COLO829 (cell line): Measurements from ENCODE around the gene TAF1.
"Not testable (repeated sequence)": the region's sequence is repeated elsewhere in the genome, so short reads cannot be mapped to it uniquely, and the experiment has no call there.

Experiments used
- DNase-seq: peaks from one replicate; pipeline ENCODE4 v3.0.0; 2012; ENCODE audit warnings: low spot score

TAF1 gene

DNA sequence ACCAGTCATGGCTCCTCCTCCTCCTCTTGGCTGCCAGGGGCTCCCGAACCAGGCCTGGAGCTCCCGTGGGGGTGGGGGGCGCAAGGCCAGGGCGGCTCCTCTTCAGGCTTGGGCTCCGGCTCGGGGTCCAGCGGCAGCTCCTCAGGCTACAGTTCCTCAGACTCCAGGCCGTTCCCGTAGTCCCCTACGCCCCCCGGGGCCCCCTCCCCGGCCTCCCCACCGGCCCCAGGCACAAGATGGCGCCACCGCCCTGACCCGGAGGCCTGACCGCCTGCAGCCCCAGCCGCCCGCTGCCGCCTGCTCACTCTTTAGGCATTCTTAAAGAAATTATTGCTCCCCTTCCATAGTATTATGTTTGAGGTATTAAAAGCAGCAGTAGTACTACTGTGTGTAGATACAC lies 54.5 kb downstream of the TAF1 start:
- DNase-seq: no peak

DNA sequence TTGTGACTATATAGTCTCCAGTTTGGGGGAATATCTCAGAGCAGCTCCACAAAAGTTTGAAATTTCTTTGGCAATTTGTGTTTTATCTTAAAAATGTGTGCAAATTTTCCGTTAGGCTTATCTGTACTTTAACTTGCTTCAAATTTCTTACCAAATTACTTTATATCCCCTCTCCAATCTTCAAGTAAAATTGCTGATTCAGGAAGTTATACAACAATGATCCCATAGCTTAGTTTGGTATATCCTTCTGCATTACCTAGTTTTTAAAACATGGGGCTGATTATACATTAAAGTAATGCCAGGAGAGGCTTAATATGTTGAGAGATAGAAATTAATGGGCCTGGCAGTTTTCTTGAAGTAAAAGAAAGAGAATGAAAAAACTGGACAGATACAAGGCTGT lies 66.6 kb downstream of the TAF1 start:
- no peak for DNase-seq

DNA sequence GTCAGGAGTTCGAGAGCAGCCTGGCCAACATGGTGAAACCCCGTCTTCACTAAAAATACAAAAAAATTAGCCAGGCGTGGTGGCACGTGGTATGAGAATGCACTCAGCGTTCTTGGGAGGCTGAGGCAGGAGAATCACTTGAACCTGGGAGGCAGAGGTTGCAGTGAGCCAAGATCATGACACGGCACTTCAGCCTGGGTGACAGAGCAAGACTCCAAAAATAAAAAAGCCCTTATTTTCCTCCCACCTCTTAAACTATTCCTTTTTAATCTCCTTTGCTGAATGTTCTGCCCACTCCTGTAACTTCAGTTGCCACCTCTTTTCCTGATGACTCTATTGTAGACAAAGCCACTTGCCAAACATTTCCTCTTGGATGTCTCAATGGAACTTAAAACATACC lies 72.6 kb downstream of the TAF1 start:
- no peak for DNase-seq

DNA sequence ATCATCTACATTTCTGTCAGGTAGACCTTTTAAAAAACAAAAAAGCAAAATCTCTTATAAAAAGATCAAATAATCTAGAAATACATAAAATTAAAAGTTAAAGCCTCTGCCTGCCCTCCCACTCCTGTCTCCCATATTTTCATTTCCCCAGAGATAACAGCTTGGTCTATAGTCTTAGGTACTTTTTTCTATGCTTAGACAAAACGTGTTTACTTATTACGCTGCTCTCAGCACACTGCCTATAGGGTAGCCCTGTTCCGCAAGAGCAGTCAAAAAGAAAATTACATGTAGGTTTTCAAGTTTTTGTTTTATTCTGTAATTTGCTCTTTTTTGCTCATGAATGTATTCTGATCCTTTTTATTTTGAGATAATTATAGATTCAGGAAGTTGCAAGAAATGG lies 73.3 kb downstream of the TAF1 start:
- DNase-seq: no peak

DNA sequence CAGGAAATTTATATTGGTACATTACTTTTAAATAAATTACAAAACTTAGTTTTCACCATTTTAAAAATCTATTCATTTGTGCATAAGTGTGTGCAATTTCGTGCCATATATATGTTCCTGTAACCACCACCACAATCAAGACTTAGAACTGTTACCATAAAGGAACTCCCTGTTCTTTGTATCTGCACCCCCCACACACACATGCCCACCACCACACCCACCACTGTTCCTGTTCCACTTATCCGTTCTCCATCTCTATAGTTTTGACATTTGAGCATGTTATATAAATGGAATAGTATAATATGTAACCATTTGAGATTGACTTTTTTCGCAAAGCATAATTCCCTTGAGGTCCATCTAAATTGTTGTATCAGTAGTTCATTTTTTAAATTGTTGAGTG lies 73.7 kb downstream of the TAF1 start:
- DNase-seq: no peak

DNA sequence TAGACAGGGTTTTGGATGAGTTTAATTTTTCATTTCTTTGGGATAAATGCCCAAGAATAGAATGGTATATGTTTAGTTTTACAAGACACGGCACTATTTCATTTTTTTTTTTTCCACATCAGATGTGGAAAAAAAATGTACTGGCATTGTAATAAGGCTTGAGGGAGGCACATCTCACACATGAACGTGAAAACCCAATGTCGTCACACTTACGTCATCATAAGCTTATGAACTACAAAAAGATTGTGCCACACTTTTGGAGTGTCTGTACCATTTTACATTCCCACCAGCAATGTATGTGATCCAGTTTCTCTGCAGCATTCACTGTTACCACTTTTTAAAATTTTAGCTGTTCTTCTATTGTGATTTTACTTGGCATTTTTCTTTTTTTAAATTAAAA lies 74.2 kb downstream of the TAF1 start:
- DNase-seq: no peak

DNA sequence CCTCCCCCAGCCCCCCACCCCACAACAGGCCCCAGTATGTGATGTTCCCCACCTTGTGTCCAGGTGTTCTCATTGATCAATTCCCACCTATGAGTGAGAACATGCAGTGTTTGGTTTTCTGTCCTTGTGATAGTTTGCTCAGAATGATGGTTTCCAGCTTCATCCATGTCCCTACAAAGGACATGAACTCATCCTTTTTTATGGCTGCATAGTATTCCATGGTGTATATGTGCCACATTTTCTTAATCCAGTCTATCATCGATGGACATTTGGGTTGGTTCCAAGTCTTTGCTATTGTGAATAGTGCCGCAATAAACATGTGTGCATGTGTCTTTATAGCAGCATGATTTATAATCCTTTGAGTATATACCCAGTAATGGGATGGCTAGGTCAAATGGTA lies 75.7 kb downstream of the TAF1 start:
- DNase-seq: not testable (repeated sequence)

DNA sequence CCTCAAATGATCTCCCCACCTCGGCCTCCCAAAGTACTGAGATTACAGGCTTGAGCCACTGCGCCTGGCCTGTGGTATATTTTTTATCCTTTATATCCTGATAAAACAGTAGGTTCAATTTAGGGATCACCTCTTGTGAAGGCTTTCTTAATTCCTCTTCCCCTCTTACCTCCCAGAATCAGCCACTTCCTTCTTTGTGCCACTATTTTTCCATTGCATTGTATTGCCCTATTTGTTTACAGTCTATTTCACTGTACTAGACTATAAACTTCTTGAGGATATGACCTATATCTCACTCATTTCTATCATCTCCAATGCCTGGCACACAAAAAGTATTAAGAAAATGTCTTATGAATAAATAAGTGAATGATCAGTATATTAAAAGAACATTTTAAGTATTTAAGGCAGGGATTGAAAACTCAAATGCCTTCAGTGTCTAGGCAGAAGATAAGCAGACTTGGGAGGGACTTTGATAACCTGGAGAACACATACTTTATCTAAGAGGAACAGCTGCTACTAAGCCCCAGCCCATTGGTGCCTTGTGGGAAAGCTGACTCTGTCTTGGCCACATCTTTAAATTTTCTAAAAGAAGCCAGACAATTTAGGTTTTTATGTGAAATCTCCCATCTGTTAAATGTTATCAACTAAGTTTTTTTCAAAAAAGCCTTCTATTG lies 84.4 kb downstream of the TAF1 start:
- DNase-seq: no peak

DNA sequence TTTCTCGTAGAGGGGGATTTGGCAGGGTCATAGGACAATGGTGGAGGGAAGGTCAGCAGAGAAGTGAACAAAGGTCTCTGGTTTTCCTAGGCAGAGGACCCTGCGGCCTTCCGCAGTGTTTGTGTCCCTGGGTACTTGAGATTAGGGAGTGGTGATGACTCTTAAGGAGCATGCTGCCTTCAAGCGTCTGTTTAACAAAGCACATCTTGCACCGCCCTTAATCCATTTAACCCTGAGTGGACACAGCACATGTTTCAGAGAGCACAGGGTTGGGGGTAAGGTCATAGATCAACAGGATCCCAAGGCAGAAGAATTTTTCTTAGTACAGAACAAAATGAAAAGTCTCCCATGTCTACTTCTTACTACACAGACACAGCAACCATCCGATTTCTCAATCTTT lies 85.4 kb downstream of the TAF1 start:
- DNase-seq: not testable (repeated sequence)

DNA sequence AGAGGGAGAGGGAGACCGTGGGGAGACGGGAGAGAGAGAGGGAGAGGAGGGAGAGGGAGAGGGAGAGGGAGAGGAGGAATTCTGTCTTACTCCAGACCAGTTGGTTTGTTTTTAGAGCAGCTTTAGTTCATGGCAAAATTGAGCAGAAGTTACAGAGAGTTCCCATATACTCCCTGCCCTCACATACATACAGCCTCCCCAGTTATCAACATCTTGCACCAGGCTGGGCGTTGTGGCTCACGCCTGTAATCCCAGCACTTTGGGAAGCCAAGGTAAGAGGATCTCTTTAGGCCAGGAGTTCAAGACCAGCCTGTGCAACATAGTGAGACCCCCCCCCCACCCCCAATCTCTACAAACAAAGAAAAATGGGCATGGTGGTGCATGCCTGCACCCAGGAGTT lies 86.9 kb downstream of the TAF1 start:
- DNase-seq: no peak

DNA sequence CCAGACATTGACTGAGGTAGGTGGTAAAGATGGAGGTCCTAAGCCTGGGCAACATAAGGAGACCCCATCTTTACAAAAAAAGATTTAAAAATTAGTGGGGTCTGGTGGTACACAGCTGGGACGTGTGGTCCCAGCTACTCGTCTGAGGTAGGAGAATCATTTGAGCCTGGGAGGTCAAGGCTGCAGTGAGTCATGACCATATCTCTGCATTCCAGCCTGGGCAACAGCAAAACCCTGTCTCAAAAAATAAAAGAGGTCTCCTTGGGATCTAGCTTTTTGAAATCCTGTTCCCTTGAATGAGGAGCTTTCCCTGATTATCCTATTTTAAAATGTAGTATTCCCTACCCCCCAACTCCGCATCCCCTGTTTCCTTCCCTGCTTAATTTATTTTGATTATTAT lies 88.1 kb downstream of the TAF1 start:
- no peak for DNase-seq

DNA sequence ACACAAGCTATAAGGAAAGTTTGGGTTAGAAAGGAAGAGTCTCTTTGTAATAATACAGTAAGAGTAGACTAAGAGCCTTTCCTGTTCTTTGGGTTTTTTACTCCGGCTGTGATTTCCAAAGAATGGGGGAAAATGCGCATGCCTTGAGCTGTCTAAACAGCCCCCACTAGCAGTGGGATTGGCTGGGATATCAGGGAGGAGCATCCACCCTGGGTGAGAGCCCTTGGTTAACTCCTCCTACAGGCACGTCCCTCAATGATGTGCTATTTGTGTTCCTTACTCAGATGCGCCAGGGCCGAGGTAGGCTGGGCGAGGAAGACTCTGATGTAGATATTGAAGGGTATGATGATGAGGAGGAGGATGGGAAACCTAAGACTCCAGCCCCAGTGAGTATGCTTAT lies 92.7 kb downstream of the TAF1 start:
- no peak for DNase-seq

DNA sequence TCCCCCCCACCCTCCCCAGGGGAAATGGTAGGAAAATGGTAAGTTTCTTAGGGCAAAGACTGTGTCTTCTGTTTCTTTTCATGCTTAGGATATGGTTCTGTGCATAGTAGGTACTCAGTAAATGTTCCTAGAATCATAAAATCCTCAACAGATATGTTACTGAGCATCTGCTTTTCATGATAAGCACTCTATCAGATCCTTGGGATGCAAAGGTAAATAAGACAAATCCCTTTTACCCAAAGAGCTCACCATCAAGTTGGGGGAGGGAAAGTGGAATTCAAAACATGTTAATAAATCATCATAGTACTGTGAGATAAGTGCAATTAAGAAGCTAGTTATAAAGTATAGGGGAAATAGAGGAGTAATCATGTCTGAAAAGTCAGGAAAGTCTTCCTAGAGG lies 98.8 kb downstream of the TAF1 start:
- DNase-seq: no peak

DNA sequence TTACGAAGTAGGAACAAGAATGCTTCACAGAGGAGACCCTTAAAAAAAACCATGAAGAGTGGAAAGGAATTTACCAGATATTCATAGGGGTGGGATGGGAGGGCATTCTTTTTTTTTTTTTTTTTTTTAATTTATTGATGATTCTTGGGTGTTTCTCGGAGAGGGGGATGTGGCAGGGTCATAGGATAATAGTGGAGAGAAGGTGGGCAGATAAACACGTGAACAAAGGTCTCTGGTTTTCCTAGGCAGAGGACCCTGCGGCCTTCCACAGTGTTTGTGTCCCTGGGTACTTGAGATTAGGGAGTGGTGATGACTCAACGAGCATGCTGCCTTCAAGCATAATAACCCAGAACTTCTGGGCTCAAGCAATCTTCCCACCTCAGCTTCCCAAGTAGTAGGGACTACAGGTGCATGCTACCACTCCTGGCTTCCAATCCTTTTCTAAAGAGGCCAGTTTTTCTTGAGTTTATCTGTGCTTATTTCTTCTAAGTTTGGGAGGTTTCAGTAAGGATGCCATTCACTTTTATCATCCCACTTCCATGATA lies 100.9 kb downstream of the TAF1 start:
- DNase-seq: no peak

DNA sequence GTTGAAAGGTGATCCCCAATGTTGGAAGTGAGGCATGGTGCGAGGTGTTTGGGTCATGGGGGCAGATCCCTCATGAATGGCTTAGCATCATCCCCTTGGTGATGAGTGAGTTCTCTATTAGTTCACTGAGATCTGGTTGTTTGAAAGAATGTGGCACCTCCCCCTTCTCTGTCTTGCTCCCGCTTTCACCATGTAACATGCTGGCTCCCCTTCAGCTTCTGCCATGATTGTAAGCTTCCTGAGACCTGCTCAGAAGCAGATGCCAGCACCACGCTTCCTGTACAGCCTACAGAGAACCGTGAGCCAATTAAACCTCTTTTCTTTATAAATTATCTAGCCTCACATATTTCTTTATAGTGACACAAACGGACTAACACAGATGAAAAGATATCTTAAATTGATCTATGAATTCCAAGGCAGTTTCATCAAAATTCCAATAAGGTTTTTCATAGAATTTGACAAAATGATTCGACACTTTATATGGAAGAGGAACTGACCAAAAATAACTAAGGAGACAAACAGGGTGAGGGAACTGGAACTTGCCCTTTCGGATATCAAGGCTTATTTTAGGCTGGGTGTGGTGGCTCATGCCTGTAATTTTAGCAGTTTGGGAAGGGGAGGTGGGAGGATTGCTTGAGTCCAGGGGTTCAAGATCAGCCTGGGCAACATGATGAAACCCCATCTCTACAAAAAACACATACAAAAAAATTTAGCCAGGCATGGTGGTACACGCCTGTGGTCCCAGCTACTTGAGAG lies 109.8 kb downstream of the TAF1 start:
- no peak for DNase-seq

DNA sequence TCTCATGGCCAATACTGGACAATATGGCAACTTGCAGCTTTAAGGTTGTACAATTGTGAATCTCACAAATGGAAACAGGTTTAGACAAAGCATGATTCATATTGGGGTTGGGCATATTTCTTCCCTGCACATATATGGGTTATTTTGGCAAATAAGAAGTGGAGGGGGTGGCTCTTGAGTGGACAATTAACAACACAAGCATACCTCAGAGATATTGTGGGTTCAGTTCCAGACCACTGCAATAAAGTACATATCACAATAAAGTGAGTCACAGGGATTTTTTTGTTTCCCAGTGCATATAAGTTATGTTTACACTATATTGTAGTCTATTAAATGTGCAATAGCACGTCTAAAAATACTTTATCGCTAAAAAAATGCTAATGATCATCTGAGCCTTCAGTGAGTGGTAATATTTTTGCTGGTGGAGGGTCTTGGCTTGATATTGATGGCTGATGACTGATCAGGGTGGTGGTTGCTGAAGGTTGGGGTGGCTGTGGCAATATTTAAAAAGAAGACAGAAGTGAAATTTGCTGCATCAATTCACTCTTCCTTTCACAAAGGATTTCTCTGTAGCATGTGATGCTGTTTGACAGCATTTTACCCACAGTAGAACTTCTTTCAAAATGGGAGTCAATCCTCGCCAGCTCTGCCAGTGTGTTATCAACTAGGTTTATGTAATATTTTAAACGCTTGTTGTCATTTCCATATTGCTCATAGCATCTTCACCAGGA lies 116.2 kb downstream of the TAF1 start:
- no peak for DNase-seq

DNA sequence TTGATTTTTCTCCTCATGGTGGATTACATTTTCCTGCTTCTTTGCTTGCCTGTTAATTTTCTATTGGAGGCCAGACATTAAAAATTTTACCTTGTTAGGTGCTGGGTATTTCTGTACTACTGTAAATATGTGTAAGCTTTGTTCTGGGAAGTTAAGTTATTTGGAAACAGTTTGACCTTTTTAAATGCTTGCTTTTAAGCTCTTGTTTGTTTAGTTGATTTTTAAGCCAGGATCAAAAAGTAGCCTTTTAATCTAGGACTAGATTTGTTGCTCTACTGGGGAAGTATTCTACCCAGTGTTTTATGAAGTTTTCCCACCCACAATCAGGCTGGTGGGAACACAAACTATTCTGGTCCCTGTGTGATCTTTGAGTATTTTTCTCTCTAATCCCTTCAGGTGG lies 121.7 kb downstream of the TAF1 start:
- no peak for DNase-seq

DNA sequence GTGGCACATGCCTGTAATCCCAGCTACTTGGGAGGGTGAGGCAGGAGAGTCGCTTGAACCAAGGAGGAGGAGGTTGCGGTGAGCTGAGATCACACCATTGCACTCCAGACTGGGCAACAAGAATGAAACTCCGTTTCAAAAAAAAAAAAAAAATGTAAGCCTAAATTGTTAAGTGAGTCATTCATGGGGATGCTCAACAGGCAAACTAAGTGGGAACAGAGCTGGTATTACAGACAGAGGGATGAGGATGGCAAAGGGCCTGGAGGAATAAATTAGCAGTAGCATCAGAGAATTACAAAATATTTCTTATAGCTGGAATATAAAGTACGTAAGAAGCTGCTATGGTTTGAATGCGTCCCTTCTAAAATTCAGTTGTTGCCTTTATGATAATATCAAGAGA lies 123.4 kb downstream of the TAF1 start:
- DNase-seq: no peak

DNA sequence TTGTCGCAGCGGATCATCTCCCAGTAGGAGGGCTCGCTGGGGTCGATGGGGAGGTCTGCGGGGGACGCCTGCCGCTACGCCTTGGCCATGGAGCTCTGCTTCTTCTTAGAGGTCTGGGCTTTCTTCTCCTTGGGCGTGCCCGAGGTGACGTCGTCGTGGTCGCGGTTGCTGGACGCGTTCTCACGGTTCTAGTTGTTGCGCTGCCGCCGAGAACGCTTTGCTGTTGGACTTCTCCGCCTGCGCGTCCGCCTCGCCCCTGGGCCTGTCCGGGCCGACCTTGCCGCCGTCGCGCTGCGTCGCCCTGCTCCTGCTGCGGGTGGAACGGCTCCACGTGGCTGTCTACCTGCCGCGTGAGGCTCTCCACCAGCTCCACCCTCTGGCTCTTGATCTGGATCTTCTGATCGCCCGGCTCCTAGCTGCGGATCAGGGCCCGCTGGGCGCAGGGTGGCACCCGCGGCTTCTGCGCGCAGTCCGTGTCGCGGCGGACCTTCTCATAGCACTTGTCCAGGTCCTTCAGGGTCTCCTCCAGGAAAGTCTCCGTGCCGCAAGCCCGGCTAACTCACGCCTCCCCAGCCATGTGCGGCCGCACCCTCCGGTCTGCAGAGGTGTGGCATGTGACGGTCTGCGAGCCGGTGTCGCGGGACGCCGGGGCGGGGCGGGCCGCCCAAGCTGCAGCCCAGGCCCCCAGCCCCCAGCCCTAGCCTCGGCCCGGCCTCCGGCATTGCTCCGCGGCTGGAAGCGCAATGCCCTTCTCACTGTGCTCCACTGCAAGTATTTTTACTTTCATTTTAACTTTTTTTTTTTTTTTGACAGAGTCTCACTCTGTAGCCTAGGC lies 126.3 kb downstream of the TAF1 start:
- no peak for DNase-seq

DNA sequence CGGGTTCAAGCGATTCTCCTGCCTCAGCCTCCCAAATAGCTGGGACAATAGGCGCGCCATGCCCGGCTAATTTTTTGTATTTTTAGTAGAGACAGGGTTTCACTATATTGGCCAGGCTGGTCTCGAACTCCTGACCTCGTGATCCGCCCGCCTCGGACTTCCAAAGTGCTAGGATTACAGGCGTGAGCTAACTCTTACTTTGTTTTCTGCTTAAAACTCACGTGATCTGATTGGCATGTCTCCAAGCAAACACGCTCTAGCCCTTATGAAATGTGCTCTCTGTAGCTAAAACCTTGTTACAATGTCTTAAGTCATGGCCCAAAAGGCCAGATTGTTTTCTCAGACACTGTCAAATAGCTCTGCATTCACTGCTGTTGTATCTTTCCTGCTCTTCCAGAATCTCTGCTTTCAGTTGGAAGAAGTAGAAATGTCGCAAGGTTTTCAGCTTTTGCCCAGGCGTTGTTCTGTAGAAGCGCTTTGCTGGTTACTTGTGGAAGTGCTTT lies 127.0 kb downstream of the TAF1 start:
- peak; percentile 11 for DNase-seq

DNA sequence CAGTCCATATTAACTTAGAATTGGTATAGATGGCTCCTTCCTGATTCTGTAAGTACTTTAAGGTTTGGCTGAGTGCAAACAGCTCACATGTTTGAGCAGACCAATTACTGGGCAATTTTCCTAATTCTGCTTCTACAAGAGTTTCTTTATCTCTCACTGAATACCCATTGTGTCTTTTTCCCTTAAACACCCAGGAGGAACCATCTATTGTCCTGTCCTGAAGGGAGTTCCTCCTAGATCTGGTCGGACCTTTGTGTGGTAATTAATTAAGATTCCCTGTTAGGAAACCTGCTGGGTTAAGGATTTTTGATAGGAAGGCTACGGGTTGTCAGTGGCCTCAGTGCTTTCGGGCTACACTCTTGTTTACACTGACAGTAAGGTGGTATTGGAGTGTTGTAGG lies 129.8 kb downstream of the TAF1 start:
- DNase-seq: not testable (repeated sequence)

DNA sequence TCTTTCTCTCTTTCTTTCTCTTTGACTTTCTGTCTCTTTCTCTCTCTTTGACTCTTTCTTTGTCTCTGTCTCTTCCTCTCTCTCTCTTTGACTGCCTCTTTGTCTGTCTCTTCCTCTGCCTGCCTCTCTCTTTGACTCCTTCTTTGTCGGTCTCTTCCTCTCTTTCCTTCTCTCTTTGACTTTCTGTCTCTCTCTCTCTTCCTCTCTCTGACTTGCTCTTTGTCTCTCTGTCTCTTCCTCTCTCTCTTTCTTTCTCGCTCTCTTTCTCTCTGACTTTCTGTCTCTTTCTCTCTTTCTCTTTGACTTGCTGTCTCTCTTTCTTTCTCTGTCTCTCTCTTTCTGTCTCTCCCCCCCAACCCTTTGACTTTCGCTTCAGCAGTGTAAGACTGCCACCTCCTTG lies 130.3 kb downstream of the TAF1 start:
- DNase-seq: no peak
